NK-92 treated with Interleukin-12 subunit alpha and Interleukin-12 subunit beta, amount 100 ng/mL, for 24 hours (cell line): ENCODE data around the gene SPSB3.

Experiments used
- DNase-seq: peaks from one replicate; lab custom pipeline; 2025; lab: John Stamatoyannopoulos, UW

The SPSB3 gene

GRCh38 chr16:1788708-1789100 is 6.3 kb upstream of the SPSB3 start:
- DNase-seq, result no peak

DNA sequence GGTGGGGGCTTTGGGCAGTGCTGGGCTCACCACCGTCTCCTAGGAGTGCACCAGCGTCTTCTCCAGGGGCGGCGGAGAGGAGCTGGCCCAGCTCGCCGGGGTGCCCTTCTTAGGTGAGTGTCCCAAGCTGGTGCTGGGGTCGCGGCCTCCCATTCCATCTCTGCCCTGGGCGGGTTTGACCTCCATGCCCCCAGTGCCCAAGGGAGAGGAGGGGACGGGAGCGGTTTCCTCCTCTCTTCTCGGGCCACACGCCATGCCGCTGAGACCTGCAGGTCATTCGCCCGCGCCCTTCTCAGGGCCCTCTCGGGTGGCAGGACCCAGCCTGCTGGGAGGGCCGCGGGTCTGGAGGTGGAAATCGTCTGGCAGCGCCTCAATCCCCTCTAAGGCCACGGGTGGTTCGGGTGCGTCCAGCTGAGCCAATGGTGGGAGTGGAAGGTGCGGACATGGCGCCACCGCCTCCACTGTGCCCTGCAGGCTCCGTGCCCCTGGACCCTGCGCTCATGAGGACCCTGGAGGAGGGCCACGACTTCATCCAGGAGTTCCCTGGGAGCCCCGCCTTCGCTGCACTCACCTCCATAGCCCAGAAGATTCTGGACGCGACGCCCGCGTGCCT is 5.8 kb upstream of the SPSB3 start:
- DNase-seq, result no peak

DNA sequence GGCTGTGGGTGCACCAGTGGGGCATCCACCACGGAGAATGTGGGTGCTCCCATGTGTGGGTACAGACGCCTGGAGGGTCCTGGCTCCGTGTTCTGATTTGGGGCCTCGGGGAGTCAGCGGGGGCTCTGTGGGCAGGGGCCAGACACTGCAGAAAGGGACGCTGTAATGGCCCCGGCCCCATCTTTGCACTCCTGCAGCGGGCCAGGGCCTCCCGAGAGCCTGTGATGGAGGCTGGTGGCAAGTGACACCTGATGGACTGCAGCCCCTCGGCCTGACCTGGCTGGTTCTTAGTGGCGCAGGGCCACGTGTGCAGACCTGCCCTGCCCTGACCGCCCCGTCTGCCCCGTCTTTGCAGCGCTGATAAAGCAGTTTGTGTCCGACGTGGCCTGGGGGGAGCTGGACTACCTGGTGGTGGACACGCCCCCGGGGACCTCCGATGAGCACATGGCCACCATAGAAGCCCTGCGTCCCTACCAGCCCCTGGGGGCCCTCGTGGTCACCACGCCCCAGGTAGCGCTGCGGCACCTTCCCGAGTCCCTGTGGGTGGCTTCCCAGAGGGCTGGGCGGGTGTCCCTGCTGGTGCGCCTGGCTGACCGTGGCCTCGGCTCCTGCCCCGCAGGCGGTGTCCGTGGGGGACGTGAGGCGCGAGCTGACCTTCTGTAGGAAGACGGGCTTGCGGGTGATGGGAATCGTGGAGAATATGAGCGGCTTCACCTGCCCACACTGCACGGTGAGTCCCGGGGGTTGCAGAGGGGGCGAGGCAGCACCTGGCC is 5.1 kb upstream of the SPSB3 start:
- no peak for DNase-seq

- no peak for DNase-seq
These were observed 4.6 kb upstream of the SPSB3 start for GRCh38 chr16:1787056-1787321.

DNA sequence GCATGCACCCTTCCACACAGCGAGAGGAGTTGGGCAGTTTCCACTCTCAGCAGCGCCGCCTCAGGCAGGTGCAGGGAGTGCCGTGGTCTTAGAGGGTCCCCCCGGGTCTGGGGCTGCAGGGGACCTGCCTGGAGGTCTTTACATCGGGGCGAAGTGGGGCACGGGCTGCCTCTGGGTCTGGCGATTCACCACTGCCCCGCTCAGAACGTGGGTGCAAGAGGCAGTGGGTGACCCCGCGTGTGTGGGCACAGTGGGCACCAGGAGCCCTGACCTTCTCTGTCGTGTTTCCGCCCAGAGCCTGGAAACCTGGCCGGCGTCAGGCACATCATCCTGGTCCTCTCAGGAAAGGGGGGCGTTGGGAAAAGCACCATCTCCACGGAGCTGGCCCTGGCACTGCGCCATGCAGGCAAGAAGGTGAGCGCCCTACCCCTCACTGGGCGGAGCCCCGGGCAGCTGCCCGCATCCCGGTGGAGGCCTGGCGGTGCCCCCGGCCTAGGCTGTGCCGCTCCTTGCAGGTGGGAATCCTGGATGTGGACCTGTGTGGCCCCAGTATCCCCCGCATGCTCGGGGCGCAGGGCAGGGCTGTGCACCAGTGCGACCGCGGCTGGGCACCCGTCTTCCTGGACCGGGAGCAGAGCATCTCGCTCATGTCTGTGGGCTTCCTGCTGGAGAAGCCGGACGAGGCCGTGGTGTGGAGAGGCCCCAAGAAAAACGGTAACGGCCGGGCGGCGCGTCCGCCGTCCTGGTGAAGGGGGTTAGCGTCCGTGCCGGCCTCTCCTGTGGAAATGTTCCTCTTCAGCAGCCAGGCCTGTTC is 4.1 kb upstream of the SPSB3 start:
- no peak for DNase-seq

- DNase-seq, result no peak
These were observed 3.4 kb upstream of the SPSB3 start for GRCh38 chr16:1785846-1786170.

GRCh38 chr16:1784977-1785845 is 2.8 kb upstream of the SPSB3 start:
- DNase-seq, result no peak

DNA sequence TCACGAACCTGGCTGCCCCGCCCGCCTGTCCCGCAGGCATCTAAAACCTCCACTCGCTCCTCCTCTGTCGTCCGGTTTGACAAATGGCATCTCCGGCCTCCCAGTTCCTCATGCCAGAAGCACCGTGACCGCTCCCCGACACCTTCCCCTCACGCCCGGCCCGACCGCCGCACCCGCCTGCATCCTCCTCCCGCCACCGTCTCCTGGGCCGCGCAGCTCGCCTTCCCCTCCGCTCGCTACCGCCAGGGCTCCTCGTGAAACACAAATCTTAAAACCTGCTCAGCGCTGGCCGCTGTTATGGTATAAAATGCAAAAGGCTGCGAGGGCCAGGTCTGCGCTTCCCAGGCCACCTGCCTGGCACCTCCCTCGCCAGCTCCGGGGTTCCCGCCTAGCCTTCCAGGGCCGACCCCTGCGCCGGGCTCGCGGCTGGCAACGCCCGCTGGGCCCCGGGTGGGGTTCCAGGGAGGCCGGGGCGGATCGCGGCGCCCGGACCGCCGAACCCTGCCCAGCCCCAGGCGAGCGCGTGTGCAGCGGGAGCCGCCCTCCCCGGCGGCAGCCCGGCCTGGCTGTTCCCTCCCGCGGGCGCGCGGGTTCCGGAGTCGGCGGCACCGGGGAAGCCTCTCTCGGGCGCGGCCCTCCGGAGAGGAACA is 488 bp downstream of the SPSB3 start:
- no peak for DNase-seq

GRCh38 chr16:1781254-1781653 is 1.1 kb downstream of the SPSB3 start:
- no peak for DNase-seq

DNA sequence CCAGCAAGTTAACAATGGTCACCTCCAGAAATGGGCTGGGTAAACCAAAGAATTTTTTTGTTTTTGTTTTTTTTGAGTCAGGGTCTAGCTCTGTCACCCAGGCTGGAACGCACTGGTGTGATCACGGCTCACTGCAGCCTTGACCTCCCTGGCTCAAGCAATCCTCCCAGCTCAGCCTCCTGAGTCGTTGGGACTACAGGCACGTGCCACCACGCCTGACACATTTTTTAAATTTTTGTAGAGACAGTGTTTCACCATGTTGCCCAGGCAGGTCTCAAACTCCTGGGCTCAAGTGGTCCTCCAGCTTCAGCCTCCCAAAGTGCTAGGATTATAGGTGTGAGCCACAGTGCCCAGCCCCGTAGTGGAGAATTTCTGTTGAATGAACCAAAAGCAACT is 1.7 kb downstream of the SPSB3 start:
- DNase-seq, result no peak

GRCh38 chr16:1779741-1780676 is 2.4 kb downstream of the SPSB3 start:
- no peak for DNase-seq

DNA sequence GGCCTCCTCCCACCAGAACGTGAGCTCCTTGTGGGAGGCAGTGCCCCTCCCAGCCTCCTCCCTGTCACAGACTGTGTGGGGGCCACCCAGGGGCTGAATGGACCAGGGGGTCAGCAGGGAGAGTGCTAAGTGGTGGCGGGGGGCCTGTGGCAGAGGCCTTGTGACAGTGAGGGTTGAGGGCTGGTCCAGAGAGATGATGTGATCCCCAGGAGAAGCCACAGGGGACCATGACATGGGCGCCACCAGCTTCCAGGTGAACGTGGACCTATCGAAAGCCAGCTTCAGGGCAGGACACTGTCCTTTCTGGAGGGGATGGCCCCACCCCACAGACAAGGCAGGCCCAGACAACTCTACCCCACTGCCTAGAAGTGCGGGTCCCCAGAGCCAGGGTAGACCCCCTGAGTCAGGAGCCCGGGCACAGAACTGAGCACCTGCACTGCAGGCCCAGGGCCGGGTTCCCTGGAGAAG is 3.1 kb downstream of the SPSB3 start:
- DNase-seq, result no peak

DNA sequence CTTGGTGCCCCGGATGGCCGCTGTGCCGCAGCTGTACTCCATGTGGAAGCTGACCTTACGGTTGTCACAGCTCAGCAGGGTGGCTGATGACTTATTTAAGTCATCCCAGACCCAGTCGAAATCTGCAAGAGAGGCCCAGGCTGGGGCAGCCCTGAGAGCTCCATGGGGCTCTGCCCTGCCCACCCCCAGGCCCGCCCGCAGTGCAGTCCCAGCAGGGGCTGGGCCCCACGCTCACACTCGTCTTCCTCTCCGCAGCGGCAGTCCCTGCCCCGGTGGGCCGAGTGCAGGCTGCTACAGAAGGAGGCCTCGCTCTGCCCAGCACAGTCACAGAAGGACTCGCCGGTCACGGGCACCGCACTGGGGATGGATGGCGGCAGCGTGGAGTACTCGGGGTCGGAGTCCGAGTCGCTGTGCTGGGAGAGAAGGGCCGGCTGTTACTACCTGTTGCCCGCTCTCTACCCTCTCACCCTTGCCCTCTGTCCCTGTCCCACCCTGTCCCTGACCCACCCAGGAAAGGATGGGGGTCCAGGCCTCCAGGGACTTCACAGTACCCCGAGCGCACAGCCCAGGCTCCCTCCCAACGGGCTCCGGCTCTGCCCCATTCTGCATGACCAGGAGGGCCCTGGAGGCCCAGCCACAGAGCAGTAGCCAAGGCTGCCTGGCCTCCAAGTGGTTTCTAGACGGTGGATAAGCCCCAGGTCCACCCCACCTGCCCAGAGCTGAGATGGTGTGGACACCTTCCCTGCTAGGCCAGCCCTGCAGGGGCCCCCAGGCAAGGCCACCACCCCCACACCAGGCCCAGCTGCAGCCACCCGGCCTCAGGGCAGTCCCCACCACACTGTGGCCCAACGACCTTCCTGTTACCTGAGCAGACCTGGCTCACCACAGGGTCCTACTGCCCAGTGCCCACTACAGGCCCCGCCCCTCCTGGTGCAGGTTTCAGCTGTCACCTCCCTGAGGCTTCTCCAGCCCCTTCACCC is 3.9 kb downstream of the SPSB3 start:
- no peak for DNase-seq

GRCh38 chr16:1777375-1778199 is 4.8 kb downstream of the SPSB3 start:
- DNase-seq, result no peak

- DNase-seq, result no peak
These were observed 5.4 kb downstream of the SPSB3 start for GRCh38 chr16:1776991-1777374.

GRCh38 chr16:1776672-1776955 is 5.8 kb downstream of the SPSB3 start:
- no peak for DNase-seq

GRCh38 chr16:1775846-1776671 is 6.3 kb downstream of the SPSB3 start:
- DNase-seq, result no peak
